SJCRH30 (cell line): ENCODE measurements around the gene PYROXD2. TPM values are rescaled to one million over a fixed set of nuclear protein-coding genes. Genes with fewer than 3 reads are reported as not detected.
"Not testable (repeated sequence)": the region's sequence is repeated elsewhere in the genome, so short reads cannot be mapped to it uniquely, and the experiment has no call there.

Experiments
- DNase-seq, 2 experiments: peaks; one replicate each; pipeline ENCODE4 v3.0.0-alpha.2; 2015 to 2020
- H3K27ac ChIP-seq: fragments of 250-450 bp; sonication (Bioruptor Pico); 2 replicates; pipeline ENCODE4 v1.5.1; 2020; ENCODE audit warnings: mild to moderate bottlenecking, moderate library complexity
- H3K27me3 ChIP-seq: fragments of 250-450 bp; sonication (Bioruptor Pico); 2 replicates; pipeline ENCODE4 v1.5.1; 2020; ENCODE audit warnings: mild to moderate bottlenecking, moderate library complexity
- H3K36me3 ChIP-seq: fragments of 250-450 bp; sonication (Bioruptor Pico); 2 replicates; pipeline ENCODE4 v1.5.1; 2020; ENCODE audit warnings: mild to moderate bottlenecking, moderate library complexity
- H3K4me1 ChIP-seq: fragments of 250-450 bp; sonication (Bioruptor Pico); 2 replicates; pipeline ENCODE4 v1.5.1; 2020; ENCODE audit warnings: mild to moderate bottlenecking, moderate library complexity
- H3K4me3 ChIP-seq: fragments of 250-450 bp; sonication (Bioruptor Pico); 2 replicates; pipeline ENCODE4 v1.5.1; 2020; ENCODE audit warnings: mild to moderate bottlenecking, moderate library complexity
- H3K9me3 ChIP-seq: fragments of 250-450 bp; sonication (Bioruptor Pico); replicated peaks from 2 replicates; pipeline ENCODE4 v1.5.1; 2020; ENCODE audit warnings: mild to moderate bottlenecking, moderate library complexity
- total RNA-seq: library from RNA; depleted of rRNA; stranded (reverse); fragments of >200 nt; shearing (Covaris generic); gene quantifications from 2 replicates; pipeline ENCODE4 v1.2.3, GENCODE V29; 2014

PYROXD2 gene
- total RNA-seq, 1 experiment from 2014 or later, result 0.59 TPM

- H3K9me3 ChIP-seq, result 0 out of 2 replicates have a peak, but pooled peaks cover 2% of the 10 kb centered on the region
- H3K4me3 ChIP-seq, result no peak overlapping the region
- H3K27ac ChIP-seq, result no peak overlapping the region
- DNase-seq, result no peak
- H3K36me3 ChIP-seq, result no peaks in the 10 kb centered on the region
- H3K27me3 ChIP-seq, result peaks cover 6% of the 10 kb centered on the region; the same call in 1 of the 2 replicates
- no peaks in the 10 kb centered on the region for H3K4me1 ChIP-seq
Observed at GRCh38 chr10:98365406-98366061, 49.4 kb downstream of the PYROXD2 start.

GRCh38 chr10:98364432-98365102 lies 50.4 kb downstream of the PYROXD2 start:
- H3K9me3 ChIP-seq, result no peaks in the 10 kb centered on the region

GRCh38 chr10:98363220-98363619 lies 51.8 kb downstream of the PYROXD2 start:
- no peak for DNase-seq
- Histone ChIP-seq H3K9me3 (no peaks in the 10 kb centered on the region), H3K4me3 (no peak overlapping the region), H3K4me1 (no peaks in the 10 kb centered on the region), H3K27me3 (peaks cover 9% of the 10 kb centered on the region; the same call in 1 of the 2 replicates), H3K36me3 (no peaks in the 10 kb centered on the region), H3K27ac (no peak overlapping the region)

More at GRCh38 chr10:98364432-98365102, 50.4 kb downstream of the PYROXD2 start:
- H3K4me1 ChIP-seq, result no peaks in the 10 kb centered on the region
- H3K36me3 ChIP-seq, result no peaks in the 10 kb centered on the region
- H3K27ac ChIP-seq, result no peak overlapping the region
- H3K27me3 ChIP-seq, result peaks cover 9% of the 10 kb centered on the region; the same call in 1 of the 2 replicates
- DNase-seq, result no peak
- no peak overlapping the region for H3K4me3 ChIP-seq

- Histone ChIP-seq H3K36me3 (no peaks in the 10 kb centered on the region), H3K9me3 (no peaks in the 10 kb centered on the region), H3K4me1 (no peaks in the 10 kb centered on the region), H3K27me3 (0 out of 2 replicates have a peak, but pooled peaks cover 6% of the 10 kb centered on the region), H3K4me3 (no peak overlapping the region), H3K27ac (no peak overlapping the region)
- DNase-seq, result peak; percentile 23 to 41
Observed at GRCh38 chr10:98361131-98362025, 53.6 kb downstream of the PYROXD2 start.

- Histone ChIP-seq H3K4me3 (no peak overlapping the region), H3K9me3 (no peaks in the 10 kb centered on the region), H3K4me1 (no peaks in the 10 kb centered on the region), H3K27ac (no peak overlapping the region), H3K36me3 (no peaks in the 10 kb centered on the region), H3K27me3 (0 out of 2 replicates have a peak, but pooled peaks cover 3% of the 10 kb centered on the region)
- peak in 1 of 2 experiments; percentile 35 for DNase-seq
Observed at GRCh38 chr10:98357194-98357822, 57.7 kb downstream of the PYROXD2 start.

- Histone ChIP-seq H3K36me3 (no peaks in the 10 kb centered on the region), H3K4me3 (no peak overlapping the region), H3K4me1 (no peaks in the 10 kb centered on the region), H3K27me3 (no peaks in the 10 kb centered on the region), H3K9me3 (no peaks in the 10 kb centered on the region), H3K27ac (no peak overlapping the region)
- DNase-seq, result no peak
Observed at GRCh38 chr10:98354491-98354890, 60.5 kb downstream of the PYROXD2 start.

- Histone ChIP-seq H3K27ac (no peak overlapping the region), H3K27me3 (no peaks in the 10 kb centered on the region), H3K9me3 (no peaks in the 10 kb centered on the region), H3K4me3 (no peak overlapping the region), H3K36me3 (no peaks in the 10 kb centered on the region), H3K4me1 (no peaks in the 10 kb centered on the region)
- no peak for DNase-seq
Observed at GRCh38 chr10:98353170-98353569, 61.8 kb downstream of the PYROXD2 start.

- no peak for DNase-seq
- Histone ChIP-seq H3K4me1 (no peaks in the 10 kb centered on the region), H3K9me3 (no peaks in the 10 kb centered on the region), H3K27me3 (no peaks in the 10 kb centered on the region), H3K36me3 (no peaks in the 10 kb centered on the region), H3K27ac (no peak overlapping the region), H3K4me3 (no peak overlapping the region)
Observed at GRCh38 chr10:98351831-98352402, 63.1 kb downstream of the PYROXD2 start.

GRCh38 chr10:98349508-98349922 lies 65.5 kb downstream of the PYROXD2 start:
- peaks cover 4% of the 10 kb centered on the region for H3K4me1 ChIP-seq
- H3K27ac ChIP-seq, result no peak overlapping the region
- DNase-seq, result no peak
- H3K4me3 ChIP-seq, result no peak overlapping the region
- H3K9me3 ChIP-seq, result 0 out of 2 replicates have a peak, but pooled peaks cover 4% of the 10 kb centered on the region
- no peaks in the 10 kb centered on the region for H3K36me3 ChIP-seq
- no peaks in the 10 kb centered on the region for H3K27me3 ChIP-seq

GRCh38 chr10:98346847-98347246 lies 68.1 kb downstream of the PYROXD2 start:
- no peak overlapping the region for H3K27ac ChIP-seq
- H3K4me3 ChIP-seq, result no peak overlapping the region
- H3K4me1 ChIP-seq, result peaks cover 9% of the 10 kb centered on the region
- no peak for DNase-seq
- H3K36me3 ChIP-seq, result no peaks in the 10 kb centered on the region
- 0 out of 2 replicates have a peak, but pooled peaks cover 4% of the 10 kb centered on the region for H3K9me3 ChIP-seq
- no peaks in the 10 kb centered on the region for H3K27me3 ChIP-seq

GRCh38 chr10:98344589-98345038 lies 70.4 kb downstream of the PYROXD2 start:
- Histone ChIP-seq H3K4me1 (peaks cover 9% of the 10 kb centered on the region), H3K27ac (no peak overlapping the region), H3K36me3 (no peaks in the 10 kb centered on the region), H3K4me3 (no peak overlapping the region), H3K9me3 (0 out of 2 replicates have a peak, but pooled peaks cover 4% of the 10 kb centered on the region), H3K27me3 (no peaks in the 10 kb centered on the region)
- peak; percentile 42 to 53 for DNase-seq

GRCh38 chr10:98341701-98342100 lies 73.3 kb downstream of the PYROXD2 start:
- not testable (repeated sequence) for H3K4me3 ChIP-seq, H3K4me1 ChIP-seq, H3K9me3 ChIP-seq, H3K27ac ChIP-seq, H3K36me3 ChIP-seq, DNase-seq, H3K27me3 ChIP-seq

- Histone ChIP-seq H3K9me3 (no peaks in the 10 kb centered on the region), H3K36me3 (no peaks in the 10 kb centered on the region), H3K27me3 (peaks cover 9% of the 10 kb centered on the region; the same call in 1 of the 2 replicates), H3K4me3 (no peak overlapping the region), H3K4me1 (peaks cover 9% of the 10 kb centered on the region), H3K27ac (no peak overlapping the region)
- DNase-seq, result no peak
Observed at GRCh38 chr10:98340940-98341310, 74.1 kb downstream of the PYROXD2 start.
